Stimulated activated naive B cell treated with anti-CD40 and anti-IgM and Interleukin-4, amounts not matched to agents 10 μg/mL and 1 μg/mL and 100 μg/mL, for 72 hours (primary cell): ENCODE results near the gene INTS15.

ENCODE experiments used
- ATAC-seq, 2 donors: fragments of 150-1000 bp; cut with Tn5 transposase; replicated peaks; 2 replicates each; pipeline ENCODE4 v1.10.0; 2021; ENCODE audit warnings: moderate library complexity in 1 of 2
- DNase-seq: peaks from one replicate; pipeline ENCODE4 v3.0.0; 2021
- H3K27ac Mint-ChIP-seq: one replicate; pipeline ENCODE4 v1.8.0; 2022; ENCODE audit warnings: mild to moderate bottlenecking, mixed read lengths
- H3K27me3 Mint-ChIP-seq, 2 donors: one replicate each; pipeline ENCODE4 v1.8.0; 2022; ENCODE audit warnings: mixed read lengths in 2 of 2
- H3K36me3 Mint-ChIP-seq, 2 donors: one replicate each; pipeline ENCODE4 v1.8.0; 2022; ENCODE audit warnings: mixed read lengths in 2 of 2, mild to moderate bottlenecking in 1 of 2
- H3K4me1 Mint-ChIP-seq, 2 donors: one replicate each; pipeline ENCODE4 v1.8.0; 2022; ENCODE audit warnings: mixed read lengths in 2 of 2, mild to moderate bottlenecking in 1 of 2
- H3K4me3 Mint-ChIP-seq, 2 donors: one replicate each; pipeline ENCODE4 v1.8.0; 2022; ENCODE audit warnings: mild to moderate bottlenecking in 2 of 2, mixed read lengths in 2 of 2, moderate library complexity in 1 of 2
- H3K9me3 Mint-ChIP-seq, 2 donors: one replicate each; pipeline ENCODE4 v1.8.0; 2022; ENCODE audit warnings: mixed read lengths in 2 of 2, mild to moderate bottlenecking in 1 of 2

Gene INTS15

DNA sequence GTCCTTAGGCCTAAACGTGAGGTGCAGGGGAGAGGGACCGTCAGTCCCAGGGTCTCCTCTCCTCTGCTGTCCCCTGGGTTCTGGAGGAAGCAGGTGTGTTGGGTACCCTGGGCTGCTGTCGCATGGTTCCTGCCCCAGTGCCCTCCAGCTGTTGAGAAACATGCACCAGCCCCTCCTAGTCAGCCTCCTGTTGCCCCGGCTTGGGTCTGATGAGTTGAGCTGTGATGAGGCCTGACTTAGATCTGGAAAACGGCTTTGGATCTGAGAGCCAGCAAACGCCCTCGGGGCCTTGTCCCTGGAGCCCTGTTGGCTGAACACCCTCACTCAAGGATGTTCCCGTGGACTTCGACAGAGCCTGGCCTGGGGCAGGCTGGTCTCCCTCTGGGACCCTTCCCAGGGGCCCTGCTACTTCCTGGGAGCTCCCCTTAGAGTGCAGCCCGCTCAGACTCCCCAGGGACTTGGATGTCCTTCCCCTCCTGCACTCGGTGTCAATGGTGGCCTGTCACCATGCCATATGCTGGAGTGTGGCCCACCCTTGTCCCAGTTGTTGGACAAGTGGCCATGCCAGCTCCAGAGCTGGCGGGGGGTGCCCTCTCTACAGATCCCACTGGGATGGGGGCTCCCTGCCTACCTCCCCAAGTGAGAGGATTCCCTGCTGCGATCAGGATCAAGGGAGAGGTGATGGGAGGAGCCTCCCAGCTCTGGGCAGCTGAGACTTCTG is 59.6 kb downstream of the INTS15 start:
- DNase-seq = no peak
- peaks cover 48 to 73% of the 10 kb centered on the region in 2 donors for H3K36me3 Mint-ChIP-seq
- H3K4me1 Mint-ChIP-seq = peaks cover 5 to 6% of the 10 kb centered on the region in 2 donors
- peaks cover 4 to 5% of the 10 kb centered on the region in 2 donors for H3K9me3 Mint-ChIP-seq
- no peak overlapping the region for H3K4me3 Mint-ChIP-seq
- H3K27ac Mint-ChIP-seq = peak overlapping the region; percentile 87
- ATAC-seq = no peak
- no peaks in the 10 kb centered on the region for H3K27me3 Mint-ChIP-seq

DNA sequence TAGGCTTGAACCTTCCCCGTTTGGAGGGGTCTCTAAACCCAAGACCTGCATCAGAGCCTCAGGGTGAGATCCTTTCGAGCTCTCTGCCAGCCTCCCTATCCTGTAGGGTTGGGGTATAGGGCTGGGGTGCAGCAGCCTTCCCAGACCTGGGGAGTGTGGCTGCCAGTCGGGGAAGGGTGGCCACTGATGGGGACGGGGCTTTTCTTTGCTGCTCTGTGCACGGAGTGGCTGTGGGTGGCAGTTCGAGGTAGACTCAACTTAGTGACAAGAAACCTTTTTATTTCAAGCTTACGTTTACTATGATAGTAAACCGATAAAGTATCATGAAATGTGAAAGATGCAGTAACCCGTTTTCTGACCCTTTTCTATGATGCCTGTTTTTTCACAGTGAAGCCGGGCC is 60.3 kb downstream of the INTS15 start:
- Mint-ChIP-seq H3K27me3 (no peaks in the 10 kb centered on the region), H3K27ac (no peak overlapping the region), H3K9me3 (peaks cover 4 to 5% of the 10 kb centered on the region in 2 donors), H3K4me1 (peaks cover under 1 to 6% of the 10 kb centered on the region in 2 donors), H3K4me3 (no peak overlapping the region), H3K36me3 (peaks cover 48 to 72% of the 10 kb centered on the region in 2 donors)
- DNase-seq (no peak), ATAC-seq (no peak)

DNA sequence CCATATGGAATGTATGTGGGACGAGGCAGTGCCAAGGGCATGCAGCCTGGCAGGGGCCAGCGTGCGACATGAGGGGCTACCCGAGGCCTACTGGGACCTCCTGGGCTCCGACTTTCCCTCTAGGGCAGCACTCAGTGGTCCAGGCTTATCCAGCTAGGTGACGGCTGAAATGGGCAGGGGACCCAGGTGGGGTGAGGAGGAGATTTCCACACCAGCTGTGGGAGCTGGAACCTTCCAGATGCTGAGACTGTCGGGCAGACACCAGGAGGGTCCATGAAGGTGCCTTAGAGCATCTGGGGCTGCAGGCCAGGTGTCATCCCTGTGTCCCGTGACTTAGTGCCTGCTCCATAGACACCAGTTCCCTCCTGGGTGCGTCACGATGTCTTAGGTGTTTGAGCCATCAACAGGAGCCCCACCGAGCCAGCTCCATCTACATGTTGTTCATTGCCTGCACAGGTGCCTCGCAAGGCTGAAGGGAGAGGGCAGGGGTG is 60.7 kb downstream of the INTS15 start:
- Mint-ChIP-seq H3K4me1 (peaks cover 0 to 6% of the 10 kb centered on the region in 2 donors), H3K36me3 (peaks cover 50 to 74% of the 10 kb centered on the region in 2 donors), H3K4me3 (no peak overlapping the region), H3K9me3 (peaks cover 4 to 5% of the 10 kb centered on the region in 2 donors), H3K27me3 (no peaks in the 10 kb centered on the region), H3K27ac (no peak overlapping the region)
- no peak for ATAC-seq
- no peak for DNase-seq

DNA sequence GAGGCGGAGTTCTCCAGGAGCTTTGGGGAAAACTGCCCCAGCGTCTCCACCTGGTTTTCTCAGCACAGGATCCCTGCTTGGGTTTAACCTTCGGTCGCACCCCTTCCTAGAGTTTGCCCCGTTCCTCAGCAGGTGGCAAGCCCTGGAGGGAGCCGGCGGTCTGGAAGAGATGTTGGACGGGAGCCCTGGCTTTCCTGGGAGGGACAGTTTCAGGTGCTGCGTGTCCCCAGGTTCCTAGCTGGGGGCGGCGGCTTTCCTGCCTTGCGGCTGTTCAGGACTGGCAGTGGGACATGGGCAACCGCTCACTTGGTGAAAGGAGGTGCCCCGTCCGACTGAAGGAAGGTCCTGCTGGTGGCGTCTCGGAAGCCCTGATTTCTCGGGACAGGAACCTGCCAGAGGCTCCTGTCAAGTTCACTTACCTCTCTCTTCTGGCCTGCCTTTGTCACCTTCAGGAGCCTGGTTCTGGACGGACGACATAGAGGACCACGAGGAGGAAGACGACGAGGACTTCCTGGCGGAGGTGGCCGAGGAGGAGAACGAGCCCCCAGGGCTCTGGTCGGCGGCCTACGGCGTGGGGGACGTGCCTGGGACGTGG is 62.1 kb downstream of the INTS15 start:
- peaks cover 43 to 74% of the 10 kb centered on the region in 2 donors for H3K36me3 Mint-ChIP-seq
- DNase-seq (no peak), ATAC-seq (no peak)
- H3K27ac Mint-ChIP-seq = no peak overlapping the region
- peaks cover 4 to 5% of the 10 kb centered on the region in 2 donors for H3K9me3 Mint-ChIP-seq
- no peaks in the 10 kb centered on the region for H3K27me3 Mint-ChIP-seq
- H3K4me1 Mint-ChIP-seq = peaks cover 0 to 4% of the 10 kb centered on the region in 2 donors
- no peak overlapping the region for H3K4me3 Mint-ChIP-seq

DNA sequence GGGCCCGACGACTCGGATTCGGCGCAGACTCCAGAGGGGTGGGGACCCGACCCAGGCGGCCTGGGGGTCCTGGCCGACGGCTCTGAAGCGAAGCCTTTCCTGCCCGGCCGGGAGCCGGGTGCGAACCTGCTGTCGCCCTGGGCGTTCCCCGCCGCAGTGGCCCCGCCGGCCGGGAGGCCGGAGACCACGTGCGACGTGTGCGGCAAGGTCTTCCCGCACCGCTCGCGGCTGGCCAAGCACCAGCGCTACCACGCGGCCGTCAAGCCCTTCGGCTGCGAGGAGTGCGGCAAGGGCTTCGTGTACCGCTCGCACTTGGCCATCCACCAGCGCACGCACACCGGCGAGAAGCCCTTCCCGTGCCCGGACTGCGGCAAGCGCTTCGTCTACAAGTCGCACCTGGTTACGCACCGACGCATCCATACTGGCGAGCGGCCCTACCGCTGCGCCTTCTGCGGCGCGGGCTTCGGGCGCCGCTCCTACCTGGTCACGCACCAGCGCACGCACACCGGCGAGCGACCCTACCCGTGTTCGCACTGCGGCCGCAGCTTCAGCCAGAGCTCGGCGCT is 62.7 kb downstream of the INTS15 start:
- no peak for ATAC-seq
- Mint-ChIP-seq H3K36me3 (peaks cover 37 to 68% of the 10 kb centered on the region in 2 donors), H3K4me1 (peaks cover 0 to 2% of the 10 kb centered on the region in 2 donors), H3K4me3 (no peak overlapping the region), H3K27me3 (no peaks in the 10 kb centered on the region), H3K27ac (no peak overlapping the region), H3K9me3 (peaks cover 4 to 5% of the 10 kb centered on the region in 2 donors)
- DNase-seq = no peak

DNA sequence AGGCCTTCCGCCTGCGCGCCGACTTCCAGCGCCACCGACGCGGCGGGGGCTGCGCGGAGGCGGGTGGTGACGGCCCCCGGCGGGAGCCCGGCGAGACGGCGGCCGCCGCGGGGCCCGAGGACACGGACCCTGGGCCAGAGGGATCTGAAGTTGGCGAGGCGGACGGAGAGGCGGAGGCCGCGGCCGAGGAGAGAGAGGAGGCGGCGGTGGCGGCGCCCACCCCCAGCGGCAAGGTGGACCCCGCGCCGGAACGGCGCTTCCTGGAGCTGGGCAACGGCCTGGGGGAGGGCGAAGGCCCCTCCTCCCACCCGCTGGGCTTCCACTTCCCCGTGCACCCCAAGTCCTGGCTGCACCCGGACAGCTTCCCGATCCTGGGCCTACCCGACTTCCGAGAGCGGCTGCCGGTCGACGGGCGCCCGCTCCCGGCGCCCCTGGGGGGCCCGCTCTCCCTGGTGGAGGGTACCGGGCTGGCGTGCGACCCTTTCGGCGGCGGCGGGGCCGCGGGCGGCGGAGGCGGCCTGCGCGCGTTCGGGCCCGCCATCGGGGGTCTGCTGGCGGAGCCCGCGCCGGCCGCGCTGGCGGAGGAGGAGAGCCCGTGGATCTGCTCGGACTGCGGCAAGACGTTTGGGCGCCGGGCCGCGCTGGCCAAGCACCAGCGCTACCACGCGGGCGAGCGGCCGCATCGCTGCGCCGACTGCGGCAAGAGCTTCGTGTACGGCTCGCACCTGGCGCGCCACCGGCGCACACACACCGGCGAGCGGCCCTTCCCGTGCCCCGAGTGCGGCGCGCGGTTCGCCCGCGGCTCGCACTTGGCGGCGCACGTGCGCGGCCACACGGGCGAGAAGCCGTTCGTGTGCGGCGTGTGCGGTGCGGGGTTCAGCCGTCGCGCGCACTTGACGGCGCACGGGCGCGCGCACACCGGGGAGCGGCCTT is 63.5 kb downstream of the INTS15 start:
- Mint-ChIP-seq H3K9me3 (peaks cover 4 to 5% of the 10 kb centered on the region in 2 donors), H3K4me3 (no peak overlapping the region), H3K27me3 (no peaks in the 10 kb centered on the region), H3K4me1 (no peaks in the 10 kb centered on the region), H3K36me3 (peaks cover 35 to 61% of the 10 kb centered on the region in 2 donors), H3K27ac (no peak overlapping the region)
- ATAC-seq = no peak
- DNase-seq = no peak

DNA sequence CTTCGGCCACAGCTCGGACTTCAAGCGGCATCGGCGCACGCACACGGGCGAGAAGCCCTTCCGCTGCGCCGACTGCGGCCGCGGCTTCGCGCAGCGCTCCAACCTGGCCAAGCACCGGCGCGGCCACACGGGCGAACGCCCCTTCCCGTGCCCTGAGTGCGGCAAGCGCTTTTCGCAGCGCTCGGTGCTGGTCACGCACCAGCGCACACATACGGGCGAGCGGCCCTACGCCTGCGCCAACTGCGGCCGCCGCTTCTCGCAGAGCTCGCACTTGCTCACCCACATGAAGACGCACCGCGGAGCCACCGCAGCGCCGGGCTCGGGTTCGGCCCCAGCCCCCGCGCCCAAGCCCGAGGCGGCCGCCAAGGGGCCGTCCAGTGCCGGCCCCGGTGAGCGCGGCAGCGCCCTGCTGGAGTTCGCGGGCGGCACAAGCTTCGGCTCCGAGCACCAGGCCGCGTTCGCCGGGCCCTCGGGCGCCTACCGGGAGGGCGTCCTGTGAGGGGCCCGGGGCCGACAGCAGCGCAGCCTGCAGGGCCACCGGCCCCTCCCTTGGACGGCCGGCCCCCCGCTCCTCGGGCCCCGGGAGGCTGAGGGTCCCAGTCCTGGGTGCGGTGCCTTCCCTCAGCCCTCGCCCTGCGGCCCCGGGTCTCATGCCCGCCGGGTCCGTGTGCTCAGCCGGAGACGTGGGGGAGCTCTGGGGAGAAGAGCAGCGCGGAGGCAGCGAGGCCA is 64.5 kb downstream of the INTS15 start:
- Mint-ChIP-seq H3K36me3 (peaks cover 35 to 51% of the 10 kb centered on the region in 2 donors), H3K9me3 (peaks cover 4 to 5% of the 10 kb centered on the region in 2 donors), H3K27ac (no peak overlapping the region), H3K4me1 (peaks cover 0 to 2% of the 10 kb centered on the region in 2 donors), H3K27me3 (no peaks in the 10 kb centered on the region), H3K4me3 (no peak overlapping the region)
- DNase-seq (no peak), ATAC-seq (no peak)

DNA sequence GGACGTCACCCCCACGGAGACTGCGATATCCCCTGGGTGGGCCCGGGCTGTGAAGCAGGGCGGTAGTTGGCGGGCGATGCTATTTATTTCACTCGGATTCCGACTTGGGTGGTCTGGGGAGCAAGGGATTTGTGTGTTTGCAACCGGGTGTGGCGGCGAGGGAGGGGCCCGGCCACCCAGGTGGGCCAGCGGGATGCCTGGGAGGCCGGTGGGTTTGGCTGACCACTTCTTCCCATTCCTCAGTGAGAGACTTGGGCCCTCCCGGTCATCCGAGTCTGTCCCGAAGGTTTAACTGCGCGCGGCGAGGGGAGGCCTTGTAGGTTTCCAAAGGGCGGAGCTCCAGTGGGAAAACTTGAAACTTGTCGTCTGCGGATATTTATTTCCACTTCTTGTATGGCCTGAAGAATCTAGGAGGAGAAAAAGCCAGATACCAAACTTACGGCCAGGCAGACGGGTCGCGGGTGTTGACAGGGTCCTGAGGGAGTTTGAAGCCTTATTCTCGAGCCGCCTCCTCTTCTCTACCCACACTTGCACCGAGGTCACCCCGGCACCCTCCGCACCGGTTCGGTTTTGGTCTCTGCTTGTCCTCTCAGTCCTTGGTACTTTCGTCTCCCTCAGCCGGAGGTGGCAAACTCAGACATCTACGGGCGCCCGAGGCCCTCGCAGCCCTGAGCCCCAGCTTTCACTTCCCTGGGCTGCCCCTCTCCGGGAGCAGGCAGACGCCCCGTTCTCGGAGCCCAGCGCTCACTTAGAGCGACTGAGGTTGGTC is 65.2 kb downstream of the INTS15 start:
- peaks cover 34 to 44% of the 10 kb centered on the region in 2 donors for H3K36me3 Mint-ChIP-seq

DNA sequence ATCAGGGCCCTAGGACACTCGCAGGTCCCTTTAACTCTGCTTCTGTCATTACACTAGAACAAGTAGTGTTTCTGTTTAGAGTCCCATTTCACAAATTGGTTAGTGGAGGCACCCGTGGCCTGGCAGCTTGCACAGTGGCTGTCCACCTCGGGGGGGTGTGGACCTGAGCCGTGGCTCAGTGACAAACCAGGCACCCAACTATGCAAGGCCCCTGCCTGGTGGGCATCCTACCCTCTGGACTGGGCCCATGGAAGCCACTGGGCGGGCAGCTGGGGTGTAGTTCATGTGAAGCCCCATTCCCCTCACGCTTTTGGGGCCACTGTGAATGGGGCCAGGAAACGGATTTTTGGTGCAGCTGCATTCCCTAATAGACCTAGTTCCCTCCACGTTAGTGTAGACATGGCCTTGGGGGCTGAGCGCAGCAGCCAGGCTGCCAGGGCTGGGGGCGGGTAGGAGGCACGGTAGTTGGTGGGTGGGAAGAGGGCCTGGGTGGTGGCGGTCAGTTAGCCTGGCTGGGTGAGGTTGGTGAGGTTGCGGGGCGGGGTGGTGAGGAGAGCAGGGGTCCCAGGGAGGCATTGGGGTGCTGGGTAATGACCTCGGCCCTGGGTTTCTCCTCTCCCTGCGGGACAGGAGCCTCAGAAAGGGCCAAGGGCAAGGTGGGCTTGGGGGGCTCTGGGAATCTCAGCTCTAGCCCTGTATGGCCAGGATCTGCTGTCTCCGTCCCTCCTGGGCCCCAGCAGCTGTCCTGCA is 66.0 kb downstream of the INTS15 start:
- no peak for ATAC-seq
- peaks cover 0 to 2% of the 10 kb centered on the region in 2 donors for H3K4me1 Mint-ChIP-seq

More for the DNA sequence above, 65.2 kb downstream of the INTS15 start:
- H3K4me1 Mint-ChIP-seq = peaks cover 0 to 2% of the 10 kb centered on the region in 2 donors
- ATAC-seq (no peak), DNase-seq (no peak)
- H3K4me3 Mint-ChIP-seq = no peak overlapping the region
- H3K27me3 Mint-ChIP-seq = no peaks in the 10 kb centered on the region
- H3K9me3 Mint-ChIP-seq = peaks cover 4 to 5% of the 10 kb centered on the region in 2 donors
- H3K27ac Mint-ChIP-seq = no peak overlapping the region

DNA sequence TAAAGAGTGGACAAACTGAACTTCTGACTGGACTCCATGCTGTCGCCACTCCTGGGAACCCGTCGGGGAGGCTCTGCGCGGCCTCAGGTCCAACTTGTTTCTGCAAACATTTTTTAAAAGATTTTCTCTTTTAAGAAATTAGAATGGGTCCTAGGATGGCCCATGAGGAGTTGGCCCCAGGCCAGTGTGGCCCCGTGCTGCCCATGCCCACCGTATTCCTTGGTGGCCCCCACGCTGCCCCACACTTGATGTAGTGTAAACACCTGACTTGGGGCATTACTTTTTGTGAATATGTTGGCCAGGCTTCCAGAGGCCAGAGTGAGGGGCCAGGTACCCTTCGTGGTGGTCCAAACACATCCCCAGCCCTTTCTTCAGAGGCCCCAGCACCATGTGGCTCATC is 66.6 kb downstream of the INTS15 start:
- ATAC-seq = no peak
- H3K27ac Mint-ChIP-seq = no peak overlapping the region
- peaks cover 21 to 31% of the 10 kb centered on the region in 2 donors for H3K36me3 Mint-ChIP-seq
- H3K4me3 Mint-ChIP-seq = no peak overlapping the region
- H3K27me3 Mint-ChIP-seq = no peaks in the 10 kb centered on the region
- no peak for DNase-seq
- H3K4me1 Mint-ChIP-seq = peaks cover 0 to 2% of the 10 kb centered on the region in 2 donors
- H3K9me3 Mint-ChIP-seq = no peaks in the 10 kb centered on the region

More for the DNA sequence above, 66.0 kb downstream of the INTS15 start:
- H3K4me3 Mint-ChIP-seq = no peak overlapping the region
- no peaks in the 10 kb centered on the region for H3K27me3 Mint-ChIP-seq
- no peak overlapping the region for H3K27ac Mint-ChIP-seq
- no peak for DNase-seq
- peaks cover 26 to 37% of the 10 kb centered on the region in 2 donors for H3K36me3 Mint-ChIP-seq
- peaks cover 2 to 3% of the 10 kb centered on the region in 2 donors for H3K9me3 Mint-ChIP-seq
